H1 (cell line): ENCODE results near the gene RBM4. TPM values are rescaled to one million over a fixed set of nuclear protein-coding genes. Genes with fewer than 3 reads are reported as not detected.

Experiments
- JUND ChIP-seq: IDR thresholded peaks from 2 replicates; pipeline ENCODE4 v1.6.1; 2011; ENCODE audit warnings: mild to moderate bottlenecking, improper control_type of control experiment, low read length
- POU5F1 ChIP-seq: IDR thresholded peaks from 2 replicates; pipeline ENCODE4 v1.6.1; 2011; ENCODE audit warnings: low read depth, mild to moderate bottlenecking, low read length, moderate library complexity
- RNF2 ChIP-seq: fragments of 200-900, 300-1000 bp; sonication (generic); IDR thresholded peaks from 2 replicates; pipeline ENCODE4 v1.7.1; 2016; ENCODE audit warnings: borderline replicate concordance, low read depth, mild to moderate bottlenecking, antibody characterized with exemption, low read length; ENCODE audit not compliant: poor library complexity, severe bottlenecking; ENCODE audit errors: missing control alignments
- SAP30 ChIP-seq: fragments of 300-600 bp; sonication (generic); IDR thresholded peaks from 2 replicates; pipeline ENCODE4 v1.7.1; 2012; ENCODE audit warnings: low read length, moderate library complexity, mild to moderate bottlenecking, inconsistent platforms; ENCODE audit not compliant: insufficient read depth, insufficient replicate concordance
- SIRT6 ChIP-seq: IDR thresholded peaks from one replicate; pipeline ENCODE4 v1.7.1; 2012; ENCODE audit warnings: low read length, inconsistent platforms
- polyA plus RNA-seq, 7 experiments: library from polyadenylated mRNA; depleted of rRNA in 3 of 7; stranded (reverse) in 5 of 7; unstranded in 2 of 7; fragments of >200 nt in 5 of 7; fragments of 200-250 nt in 2 of 7; gene quantifications; 1 replicate in 5 of 7; 2 replicates in 1 of 7; 4 replicates in 1 of 7; pipeline versions ENCODE4 v1.2.1 to v1.2.3, GENCODE V29; 2011 to 2013; ENCODE audit warnings: missing spikeins in 2 of 7, mixed read lengths in 2 of 7
- total RNA-seq: library from RNA; stranded (reverse); fragmentation: NEBNext Ultra II Directional; extraction: Animal tissue kit (Norgen Biotek cat#: 25700); gene quantifications from 2 replicates; pipeline ENCODE4 v1.2.1, GENCODE V29; 2021

Gene RBM4
- total and polyA plus RNA-seq, 2 of the 8 experiments (the other 6 are each of a cell fraction or from before 2014, with no cell fraction given), result 192 to 330 TPM

- no peak for TF ChIP-seq POU5F1
- no peak for TF ChIP-seq RNF2
- TF ChIP-seq JUND, result no peak
- TF ChIP-seq SIRT6, result no peak
- no peak for TF ChIP-seq SAP30
- TF ChIP-seq, all 59 proteins: peak for 0
Observed at GRCh38 chr11:66680966-66681645, 42.6 kb downstream of the RBM4 start (continued).
